ENCODE data around the gene SPAG9.

Gene SPAG9

GRCh38 chr17:50977487-50978159 lies 143.0 kb downstream of the SPAG9 start:
- no peak for DNase-seq

- peak; percentile 13 for DNase-seq
Observed at GRCh38 chr17:50976951-50977472, 143.7 kb downstream of the SPAG9 start.

- DNase-seq, result no peak
Observed at GRCh38 chr17:50973557-50974494, 146.8 kb downstream of the SPAG9 start.

GRCh38 chr17:50972577-50972976 lies 148.1 kb downstream of the SPAG9 start:
- no peak for DNase-seq

- no peak for DNase-seq
Observed at GRCh38 chr17:50967795-50968194, 152.9 kb downstream of the SPAG9 start.

- DNase-seq, result no peak
Observed at GRCh38 chr17:50966163-50966666, 154.5 kb downstream of the SPAG9 start.

GRCh38 chr17:50963139-50963538 lies 157.5 kb downstream of the SPAG9 start:
- peak; percentile 10 for DNase-seq

GRCh38 chr17:50961282-50962220 lies 159.1 kb downstream of the SPAG9 start:
- no peak for DNase-seq

GRCh38 chr17:50959341-50959740 lies 161.3 kb downstream of the SPAG9 start:
- no peak for DNase-seq

- DNase-seq, result no peak
Observed at GRCh38 chr17:50957600-50958575, 162.8 kb downstream of the SPAG9 start.

GRCh38 chr17:50956750-50957523 lies 163.7 kb downstream of the SPAG9 start:
- DNase-seq, result peak; percentile 38

GRCh38 chr17:50956409-50956749 lies 164.3 kb downstream of the SPAG9 start:
- DNase-seq, result no peak

GRCh38 chr17:50955667-50956120 lies 165.0 kb downstream of the SPAG9 start:
- no peak for DNase-seq

- DNase-seq, result no peak
Observed at GRCh38 chr17:50955160-50955559, 165.5 kb downstream of the SPAG9 start.

- DNase-seq, result no peak
Observed at GRCh38 chr17:50954641-50955121, 166.0 kb downstream of the SPAG9 start.

- peak; percentile 51 for DNase-seq
Observed at GRCh38 chr17:50953831-50954601, 166.7 kb downstream of the SPAG9 start.

- no peak for DNase-seq
Observed at GRCh38 chr17:50953518-50953830, 167.2 kb downstream of the SPAG9 start.

GRCh38 chr17:50952889-50953288 lies 167.8 kb downstream of the SPAG9 start:
- no peak for DNase-seq

- DNase-seq, result peak; percentile 24
Observed at GRCh38 chr17:50952013-50952412, 168.7 kb downstream of the SPAG9 start.

Measured in MV-4-11 (cell line).